Neural cell (in vitro differentiated cells): ENCODE results near the gene LDLRAD3. TPM values are rescaled to one million over a fixed set of nuclear protein-coding genes. Genes with fewer than 3 reads are reported as not detected.

Experiments
- H2AFZ ChIP-seq: fragments of 200-600, 300-800 bp; sonication (generic), shearing (Covaris generic); 2 replicates; pipeline ENCODE4 v1.6.0; 2014; ENCODE audit warnings: low read depth, mild to moderate bottlenecking, antibody characterized with exemption, low read length, moderate library complexity
- H3F3A ChIP-seq: fragments of 200-600 bp; shearing (Covaris generic); 2 replicates; pipeline ENCODE4 v1.6.1; 2016; ENCODE audit warnings: mild to moderate bottlenecking, moderate library complexity, mixed read lengths, antibody characterized with exemption, low read length; ENCODE audit not compliant: insufficient read depth, poor library complexity, severe bottlenecking
- H3K27ac ChIP-seq: fragments of 200-600, 300-800 bp; sonication (generic), shearing (Covaris generic); 2 replicates; pipeline ENCODE4 v1.5.1; 2014; ENCODE audit warnings: mild to moderate bottlenecking, low read length, moderate library complexity
- H3K27me3 ChIP-seq: fragments of 300-800, 200-600 bp; sonication (generic), shearing (Covaris generic); 2 replicates; pipeline ENCODE4 v1.6.0; 2014; ENCODE audit warnings: mild to moderate bottlenecking, low read depth, low read length, moderate library complexity; ENCODE audit not compliant: insufficient read depth
- H3K36me3 ChIP-seq: fragments of 300-800, 200-600 bp; sonication (generic), shearing (Covaris generic); 2 replicates; pipeline ENCODE4 v1.5.1; 2014; ENCODE audit warnings: mild to moderate bottlenecking, antibody characterized with exemption, low read length, moderate library complexity; ENCODE audit not compliant: insufficient read depth
- H3K4me2 ChIP-seq: fragments of 300-800, 200-600 bp; sonication (generic), shearing (Covaris generic); 2 replicates; pipeline ENCODE4 v1.6.0; 2014; ENCODE audit warnings: mild to moderate bottlenecking, low read length
- H3K4me3 ChIP-seq: fragments of 300-800, 200-600 bp; sonication (generic), shearing (Covaris generic); 2 replicates; pipeline ENCODE4 v1.5.1; 2014; ENCODE audit warnings: mild to moderate bottlenecking, low read length, moderate library complexity
- H3K79me2 ChIP-seq: fragments of 200-600 bp; shearing (Covaris generic); replicated peaks from 2 replicates; pipeline ENCODE4 v1.6.0; 2014; ENCODE audit warnings: mild to moderate bottlenecking, low read length, moderate library complexity; ENCODE audit not compliant: insufficient read depth
- H3K9ac ChIP-seq: fragments of 300-800, 200-600 bp; sonication (generic), shearing (Covaris generic); 2 replicates; pipeline ENCODE4 v1.6.1; 2016; ENCODE audit warnings: mild to moderate bottlenecking, low read length, mixed read lengths
- H3K9me2 ChIP-seq: fragments of 200-600 bp; shearing (Covaris generic); 2 replicates; pipeline ENCODE4 v1.6.1; 2016; ENCODE audit warnings: mild to moderate bottlenecking, low read length, mixed read lengths; ENCODE audit not compliant: insufficient read depth
- H3K9me3 ChIP-seq: fragments of 200-600, 300-800 bp; sonication (generic), shearing (Covaris generic); 2 replicates; pipeline ENCODE4 v1.6.1; 2016; ENCODE audit warnings: mild to moderate bottlenecking, mixed run types, low read length, moderate library complexity, mixed read lengths
- H4K20me1 ChIP-seq: fragments of 200-600 bp; shearing (Covaris generic); 2 replicates; pipeline ENCODE4 v1.6.1; 2016; ENCODE audit warnings: mild to moderate bottlenecking, mixed run types; ENCODE audit not compliant: insufficient read depth
- EP300 ChIP-seq: fragments of 450-650 bp; conservative IDR thresholded peaks from 2 replicates; pipeline ENCODE4 v1.6.1; 2014; ENCODE audit warnings: antibody characterized with exemption, mild to moderate bottlenecking, moderate library complexity; ENCODE audit not compliant: poor library complexity, severe bottlenecking
- EZH2 ChIP-seq: fragments of 200-600, 300-800 bp; shearing (Covaris generic), sonication (generic); IDR thresholded peaks from 2 replicates; pipeline ENCODE4 v1.6.1; 2014; ENCODE audit warnings: antibody characterized with exemption, low read length, borderline replicate concordance, mild to moderate bottlenecking; ENCODE audit not compliant: insufficient read depth, poor library complexity, severe bottlenecking
- MXI1 ChIP-seq: fragments of 450-650 bp; conservative IDR thresholded peaks from 2 replicates; pipeline ENCODE4 v1.6.1; 2014; ENCODE audit warnings: antibody characterized with exemption, mild to moderate bottlenecking; ENCODE audit not compliant: poor library complexity, severe bottlenecking
- POLR2AphosphoS5 ChIP-seq: IDR thresholded peaks from 2 replicates; pipeline ENCODE4 v1.6.1; 2012
- RAD21 ChIP-seq: fragments of 450-650 bp; conservative IDR thresholded peaks from 2 replicates; pipeline ENCODE4 v1.6.1; 2014; ENCODE audit warnings: antibody characterized with exemption, mild to moderate bottlenecking, moderate library complexity
- SMC3 ChIP-seq: fragments of 450-650 bp; conservative IDR thresholded peaks from 2 replicates; pipeline ENCODE4 v1.6.1; 2014; ENCODE audit warnings: antibody characterized with exemption, mild to moderate bottlenecking, moderate library complexity; ENCODE audit not compliant: poor library complexity
- TAF1 ChIP-seq: IDR thresholded peaks from 2 replicates; pipeline ENCODE4 v1.6.1; 2012; ENCODE audit warnings: low read depth
- polyA plus RNA-seq: library from polyadenylated mRNA; depleted of rRNA; stranded (reverse); fragments of >200 nt; gene quantifications from 2 replicates; pipeline ENCODE4 v1.2.3, GENCODE V29; 2014
- TF ChIP-seq, protein P1 (sequence below): fragments of 450-650 bp; IDR thresholded peaks from 2 replicates; pipeline ENCODE4 v1.5.1; 2014; ENCODE audit warnings: antibody characterized with exemption, mild to moderate bottlenecking, moderate library complexity; ENCODE audit not compliant: poor library complexity, severe bottlenecking
- TF ChIP-seq, protein P2 (sequence below): IDR thresholded peaks from 2 replicates; pipeline ENCODE4 v1.6.1; 2012; ENCODE audit warnings: borderline replicate concordance

The LDLRAD3 gene
- polyA plus RNA-seq, 1 donor from 2014 or later: 3.5 TPM

DNA sequence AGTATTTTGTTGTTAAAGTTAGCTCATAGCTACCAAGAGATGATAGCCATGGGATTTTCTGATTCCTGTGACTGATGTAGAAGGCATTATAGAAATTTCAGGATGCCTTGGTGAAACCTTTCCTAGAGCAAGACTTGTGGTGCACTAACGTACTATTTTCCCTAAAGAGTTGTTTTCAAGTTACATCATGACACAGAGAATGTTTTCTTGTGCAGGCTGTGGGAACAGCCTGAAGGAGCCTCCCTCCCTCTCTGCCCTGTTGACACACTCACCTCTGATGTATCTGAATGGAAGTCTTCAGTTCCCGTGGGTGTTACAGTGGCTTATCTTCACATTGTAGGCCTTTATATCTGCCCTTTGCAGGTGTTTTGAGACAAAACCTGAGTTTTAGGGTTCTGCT, 121.6 kb downstream of the LDLRAD3 start:
- Histone ChIP-seq H3K27me3 (no peaks in the 10 kb centered on the region), H3F3A (no peaks in the 10 kb centered on the region), H3K79me2 (no peaks in the 10 kb centered on the region), H3K4me3 (no peak overlapping the region), H3K9me2 (no peaks in the 10 kb centered on the region), H3K27ac (no peak overlapping the region), H2AFZ (no peak overlapping the region), H3K36me3 (no peaks in the 10 kb centered on the region), H3K9me3 (no peaks in the 10 kb centered on the region), H3K9ac (no peak overlapping the region), H3K4me2 (no peak overlapping the region), H4K20me1 (no peaks in the 10 kb centered on the region)
- TF ChIP-seq, protein P1, sequence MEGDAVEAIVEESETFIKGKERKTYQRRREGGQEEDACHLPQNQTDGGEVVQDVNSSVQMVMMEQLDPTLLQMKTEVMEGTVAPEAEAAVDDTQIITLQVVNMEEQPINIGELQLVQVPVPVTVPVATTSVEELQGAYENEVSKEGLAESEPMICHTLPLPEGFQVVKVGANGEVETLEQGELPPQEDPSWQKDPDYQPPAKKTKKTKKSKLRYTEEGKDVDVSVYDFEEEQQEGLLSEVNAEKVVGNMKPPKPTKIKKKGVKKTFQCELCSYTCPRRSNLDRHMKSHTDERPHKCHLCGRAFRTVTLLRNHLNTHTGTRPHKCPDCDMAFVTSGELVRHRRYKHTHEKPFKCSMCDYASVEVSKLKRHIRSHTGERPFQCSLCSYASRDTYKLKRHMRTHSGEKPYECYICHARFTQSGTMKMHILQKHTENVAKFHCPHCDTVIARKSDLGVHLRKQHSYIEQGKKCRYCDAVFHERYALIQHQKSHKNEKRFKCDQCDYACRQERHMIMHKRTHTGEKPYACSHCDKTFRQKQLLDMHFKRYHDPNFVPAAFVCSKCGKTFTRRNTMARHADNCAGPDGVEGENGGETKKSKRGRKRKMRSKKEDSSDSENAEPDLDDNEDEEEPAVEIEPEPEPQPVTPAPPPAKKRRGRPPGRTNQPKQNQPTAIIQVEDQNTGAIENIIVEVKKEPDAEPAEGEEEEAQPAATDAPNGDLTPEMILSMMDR: no peak
- TF ChIP-seq SMC3 (no peak), POLR2AphosphoS5 (no peak), TAF1 (no peak), EP300 (no peak), RAD21 (no peak), MXI1 (no peak), EZH2 (no peak)
- TF ChIP-seq, protein P2, sequence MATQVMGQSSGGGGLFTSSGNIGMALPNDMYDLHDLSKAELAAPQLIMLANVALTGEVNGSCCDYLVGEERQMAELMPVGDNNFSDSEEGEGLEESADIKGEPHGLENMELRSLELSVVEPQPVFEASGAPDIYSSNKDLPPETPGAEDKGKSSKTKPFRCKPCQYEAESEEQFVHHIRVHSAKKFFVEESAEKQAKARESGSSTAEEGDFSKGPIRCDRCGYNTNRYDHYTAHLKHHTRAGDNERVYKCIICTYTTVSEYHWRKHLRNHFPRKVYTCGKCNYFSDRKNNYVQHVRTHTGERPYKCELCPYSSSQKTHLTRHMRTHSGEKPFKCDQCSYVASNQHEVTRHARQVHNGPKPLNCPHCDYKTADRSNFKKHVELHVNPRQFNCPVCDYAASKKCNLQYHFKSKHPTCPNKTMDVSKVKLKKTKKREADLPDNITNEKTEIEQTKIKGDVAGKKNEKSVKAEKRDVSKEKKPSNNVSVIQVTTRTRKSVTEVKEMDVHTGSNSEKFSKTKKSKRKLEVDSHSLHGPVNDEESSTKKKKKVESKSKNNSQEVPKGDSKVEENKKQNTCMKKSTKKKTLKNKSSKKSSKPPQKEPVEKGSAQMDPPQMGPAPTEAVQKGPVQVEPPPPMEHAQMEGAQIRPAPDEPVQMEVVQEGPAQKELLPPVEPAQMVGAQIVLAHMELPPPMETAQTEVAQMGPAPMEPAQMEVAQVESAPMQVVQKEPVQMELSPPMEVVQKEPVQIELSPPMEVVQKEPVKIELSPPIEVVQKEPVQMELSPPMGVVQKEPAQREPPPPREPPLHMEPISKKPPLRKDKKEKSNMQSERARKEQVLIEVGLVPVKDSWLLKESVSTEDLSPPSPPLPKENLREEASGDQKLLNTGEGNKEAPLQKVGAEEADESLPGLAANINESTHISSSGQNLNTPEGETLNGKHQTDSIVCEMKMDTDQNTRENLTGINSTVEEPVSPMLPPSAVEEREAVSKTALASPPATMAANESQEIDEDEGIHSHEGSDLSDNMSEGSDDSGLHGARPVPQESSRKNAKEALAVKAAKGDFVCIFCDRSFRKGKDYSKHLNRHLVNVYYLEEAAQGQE: no peak

DNA sequence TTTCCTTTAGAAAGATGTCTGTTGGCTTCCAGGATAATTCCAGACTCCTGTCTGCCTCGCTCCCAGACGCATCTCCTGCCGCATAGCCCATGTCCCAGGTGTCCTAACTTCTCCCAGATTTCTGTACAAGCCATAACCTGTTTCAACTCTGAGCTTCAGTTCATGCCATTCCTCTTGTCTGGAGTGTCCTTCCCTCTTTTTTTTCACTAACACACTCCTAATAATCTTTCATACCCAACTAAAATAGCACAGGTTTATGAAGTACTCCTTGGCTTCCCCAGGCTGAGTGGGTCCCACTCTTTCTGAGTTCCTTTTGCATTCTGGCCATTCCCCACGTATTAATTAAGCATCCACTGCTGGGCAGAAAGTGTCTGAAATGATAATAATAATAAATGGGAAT, 123.0 kb downstream of the LDLRAD3 start:
- H3K79me2 ChIP-seq: no peaks in the 10 kb centered on the region
- TF ChIP-seq POLR2AphosphoS5: no peak
- TF ChIP-seq EZH2: no peak
- TF ChIP-seq, protein P2: no peak
- no peak for TF ChIP-seq SMC3
- TF ChIP-seq, protein P1: no peak
- TF ChIP-seq MXI1: no peak
- TF ChIP-seq RAD21: no peak
- no peak for TF ChIP-seq EP300
- TF ChIP-seq TAF1: no peak

More for the DNA sequence above, 123.0 kb downstream of the LDLRAD3 start:
- H3K9me2 ChIP-seq: no peaks in the 10 kb centered on the region
- H3K27ac ChIP-seq: no peak overlapping the region
- no peaks in the 10 kb centered on the region for H3K27me3 ChIP-seq
- H3K9ac ChIP-seq: no peak overlapping the region
- no peaks in the 10 kb centered on the region for H3F3A ChIP-seq
- no peaks in the 10 kb centered on the region for H3K36me3 ChIP-seq
- no peaks in the 10 kb centered on the region for H3K9me3 ChIP-seq
- no peak overlapping the region for H2AFZ ChIP-seq
- no peaks in the 10 kb centered on the region for H4K20me1 ChIP-seq
- H3K4me2 ChIP-seq: no peak overlapping the region
- H3K4me3 ChIP-seq: no peak overlapping the region
